Spleen (tissue), 11 donors: ENCODE measurements around the gene AQP12B. TPM values are rescaled to one million over a fixed set of nuclear protein-coding genes. Genes with fewer than 3 reads are reported as not detected.

Source experiments
- DNase-seq: peaks from one replicate; pipeline ENCODE4 v3.0.0-alpha.2; 2020
- H3K27ac ChIP-seq, 8 donors: fragments of 200-600 bp; sonication (generic) in 7 of 8; 1 replicate in 4 of 8; 2 replicates in 4 of 8; pipeline versions ENCODE4 v1.5.0 to v1.8.0; 2016 to 2021; ENCODE audit warnings: inconsistent platforms in 4 of 8, mild to moderate bottlenecking in 4 of 8, moderate library complexity in 1 of 8
- H3K27me3 ChIP-seq, 7 donors: fragments of 200-600 bp; sonication (generic) in 6 of 7; replicated peaks in 1 of 7; 1 replicate in 4 of 7; 2 replicates in 3 of 7; pipeline versions ENCODE4 v1.5.0 to v1.8.0; 2016 to 2021; ENCODE audit warnings: inconsistent platforms in 3 of 7, mild to moderate bottlenecking in 1 of 7
- H3K36me3 ChIP-seq, 6 donors: fragments of 200-600 bp; sonication (generic) in 5 of 6; 1 replicate in 4 of 6; 2 replicates in 2 of 6; pipeline versions ENCODE4 v1.5.0 to v1.8.0; 2016 to 2021; ENCODE audit warnings: inconsistent platforms in 2 of 6
- H3K4me1 ChIP-seq, 6 donors: fragments of 200-600 bp; sonication (generic) in 5 of 6; 1 replicate in 3 of 6; 2 replicates in 3 of 6; pipeline versions ENCODE4 v1.5.0 to v1.8.0; 2016 to 2021; ENCODE audit warnings: inconsistent platforms in 3 of 6
- H3K4me3 ChIP-seq, 8 donors: fragments of 200-600 bp; sonication (generic) in 7 of 8; 1 replicate in 4 of 8; 2 replicates in 4 of 8; pipeline versions ENCODE4 v1.5.0 to v1.8.0; 2016 to 2021; ENCODE audit warnings: inconsistent platforms in 4 of 8, mild to moderate bottlenecking in 4 of 8, moderate library complexity in 2 of 8
- H3K9me3 ChIP-seq, 8 donors: fragments of 200-600 bp; sonication (generic) in 7 of 8; 1 replicate in 4 of 8; 2 replicates in 4 of 8; pipeline versions ENCODE4 v1.5.0 to v1.8.0; 2016 to 2021; ENCODE audit warnings: inconsistent platforms in 4 of 8
- CTCF ChIP-seq, 11 experiments: fragments of 200-600 bp in 7 of 11; fragments of 450-650 bp in 4 of 11; sonication (generic) in 4 of 11; IDR thresholded peaks in 8 of 11; conservative IDR thresholded peaks in 3 of 11; 1 replicate in 7 of 11; 2 replicates in 4 of 11; pipeline versions ENCODE4 v1.4.0 to v1.8.0; 2016 to 2021; ENCODE audit warnings: antibody characterized with exemption in 11 of 11, inconsistent platforms in 4 of 11, mild to moderate bottlenecking in 1 of 11
- POLR2A ChIP-seq, 3 donors: fragments of 450-650 bp; IDR thresholded peaks; one replicate each; pipeline ENCODE4 v1.5.1; 2017; ENCODE audit warnings: antibody characterized with exemption in 3 of 3, mild to moderate bottlenecking in 1 of 3
- POLR2AphosphoS5 ChIP-seq, 3 donors: sonication (generic); formaldehyde crosslinking; IDR thresholded peaks; one replicate each; pipeline ENCODE4 v1.5.1; 2017; ENCODE audit warnings: antibody characterized with exemption in 3 of 3
- WGBS, 5 donors: extraction: QIAGEN DNeasy Blood & Tissue Kit in 3 of 5; methylation state at CpG; one replicate each; pipeline versions ENCODE4 v1.1.5 to v1.1.7; 2013 to 2018; 5-methylcytosine and 5-hydroxymethylcytosine counted together
- intact Hi-C: fragments of 100-400 bp; cut with DNase I; formaldehyde crosslinking; loops from one replicate; pipeline ENCODE4 v1.15.0; 2023; ENCODE audit warnings: low total_unique reads
- polyA plus RNA-seq, 3 donors: library from polyadenylated mRNA; stranded (reverse); fragments of 200-250 nt; gene quantifications; one replicate each; pipeline ENCODE4 v1.2.1, GENCODE V29; 2013
- total RNA-seq, 7 donors: library from RNA; depleted of rRNA in 3 of 7; stranded (reverse); fragments of >200 nt in 3 of 7; fragmentation: NEBNext Ultra II Directional in 4 of 7; extraction: Animal tissue kit (Norgen Biotek cat#: 25700) in 4 of 7; gene quantifications; one replicate each; pipeline versions ENCODE4 v1.1.0 to v1.2.1, GENCODE V29; 2016 to 2021
- donor health status: healthy with polysubstance abuse.
- donor health status: DM: no; HTN: no; CAD: no; lungs with moderate emphysema.
- donor health status: DM: no; HTN: no; CAD: no.
- donor health status: Bipolar disorder and iron deficiency.
- donor health status: healthy.
- donor health status: DM: no; HTN: no; CAD: no.
- donor health status: DM: yes; HTN: yes; CAD: no.

AQP12B gene
- total and polyA plus RNA-seq, 10 donors: 0.03 to 1.8 (median 0.95) TPM; not detected in 7

- 88 to 98% (median 95%) methylated on average over 4 to 11 of the region's 11 CpGs for WGBS, 5 donors
- H3K9me3 ChIP-seq: peaks cover 0 to 2% (median 0%) of the 10 kb centered on the region in 8 donors
- peaks cover 0 to 54% (median 16%) of the 10 kb centered on the region in 7 donors for H3K27me3 ChIP-seq
- no peaks in the 10 kb centered on the region for H3K4me1 ChIP-seq
- TF ChIP-seq POLR2AphosphoS5 (IDR thresholded peaks at IDR 0.05) (no peak), CTCF (IDR thresholded peaks at IDR 0.05 in 8 of 11, conservative IDR thresholded peaks at IDR 0.05 in 3 of 11) (no peak), POLR2A (IDR thresholded peaks at IDR 0.05) (no peak)
- no peak overlapping the region for H3K27ac ChIP-seq
- intact Hi-C loops: no loop called here
- H3K36me3 ChIP-seq: no peaks in the 10 kb centered on the region
- no peak for DNase-seq
- no peak overlapping the region for H3K4me3 ChIP-seq
Measured at GRCh38 chr2:240642806-240643092, 39.9 kb downstream of the AQP12B start.

- intact Hi-C loops: no loop called here
- H3K27me3 ChIP-seq: peaks cover 0 to 49% (median 16%) of the 10 kb centered on the region in 7 donors
- H3K36me3 ChIP-seq: no peaks in the 10 kb centered on the region
- no peak for DNase-seq
- H3K4me1 ChIP-seq: no peaks in the 10 kb centered on the region
- H3K9me3 ChIP-seq: peaks cover 0 to 2% (median 0%) of the 10 kb centered on the region in 8 donors
- no peak overlapping the region for H3K27ac ChIP-seq
- TF ChIP-seq CTCF (IDR thresholded peaks at IDR 0.05 in 8 of 11, conservative IDR thresholded peaks at IDR 0.05 in 3 of 11) (no peak), POLR2AphosphoS5 (IDR thresholded peaks at IDR 0.05) (no peak), POLR2A (IDR thresholded peaks at IDR 0.05) (no peak)
- WGBS, 5 donors: 85 to 92% (median 90%) methylated on average over 13 to 36 of the region's 36 CpGs
- no peak overlapping the region for H3K4me3 ChIP-seq
Measured at GRCh38 chr2:240642061-240642805, 40.5 kb downstream of the AQP12B start.

- no peaks in the 10 kb centered on the region for H3K4me1 ChIP-seq
- DNase-seq: no peak
- H3K36me3 ChIP-seq: no peaks in the 10 kb centered on the region
- H3K4me3 ChIP-seq: no peak overlapping the region
- intact Hi-C loops: no loop called here
- TF ChIP-seq POLR2A (IDR thresholded peaks at IDR 0.05) (no peak), POLR2AphosphoS5 (IDR thresholded peaks at IDR 0.05) (no peak), CTCF (IDR thresholded peaks at IDR 0.05 in 8 of 11, conservative IDR thresholded peaks at IDR 0.05 in 3 of 11) (peak in 4 of 11 experiments; percentile 15 to 35 (median 28))
- peaks cover 0 to 2% (median 0%) of the 10 kb centered on the region in 8 donors for H3K9me3 ChIP-seq
- 22 to 47% (median 32%) methylated on average over 12 to 16 of the region's 16 CpGs for WGBS, 5 donors
- peaks cover 0 to 36% (median 9%) of the 10 kb centered on the region in 7 donors for H3K27me3 ChIP-seq
- H3K27ac ChIP-seq: no peak overlapping the region
Measured at GRCh38 chr2:240640939-240641338, 41.7 kb downstream of the AQP12B start.

GRCh38 chr2:240639566-240639965 is 43.1 kb downstream of the AQP12B start:
- no peak for DNase-seq

More at GRCh38 chr2:240639566-240639965, 43.1 kb downstream of the AQP12B start:
- no peaks in the 10 kb centered on the region for H3K36me3 ChIP-seq
- H3K27ac ChIP-seq: no peak overlapping the region
- peaks cover 0 to 22% (median 0%) of the 10 kb centered on the region in 7 donors for H3K27me3 ChIP-seq
- H3K4me3 ChIP-seq: no peak overlapping the region
- no peaks in the 10 kb centered on the region for H3K4me1 ChIP-seq
- intact Hi-C loops: no loop called here
- peaks cover 0 to 10% (median 4%) of the 10 kb centered on the region in 8 donors for H3K9me3 ChIP-seq
- TF ChIP-seq POLR2A (IDR thresholded peaks at IDR 0.05): no peak
- no peak for TF ChIP-seq CTCF (IDR thresholded peaks at IDR 0.05 in 8 of 11, conservative IDR thresholded peaks at IDR 0.05 in 3 of 11)
- no peak for TF ChIP-seq POLR2AphosphoS5 (IDR thresholded peaks at IDR 0.05)
- WGBS, 5 donors: 87 to 94% (median 89%) methylated on average over 18 of the region's 18 CpGs
